WTC11 (cell line): ENCODE data around the gene MACO1. TPM values are rescaled to one million over a fixed set of nuclear protein-coding genes. Genes with fewer than 3 reads are reported as not detected.
A peak's percentile ranks its signal among the peaks of the same experiment; 100 is the strongest.

Experiments
- ATAC-seq: fragments of 200-7000 bp; cut with Tn5 transposase; 2 replicates; pipeline ENCODE4 v1.10.0; 2021; ENCODE audit warnings: mild to moderate bottlenecking, moderate library complexity
- CTCF ChIA-PET: fragments of 300-600 bp; sonication (Branson Sonifier 250); formaldehyde crosslinking; loops from one replicate; lab custom pipeline; 2021; ENCODE audit warnings: antibody characterized with exemption; lab: Charles Lee
- POLR2A ChIA-PET: fragments of 350-600 bp; sonication (Branson Sonifier 250); formaldehyde crosslinking; loops from one replicate; lab custom pipeline; 2021; ENCODE audit warnings: antibody characterized with exemption; lab: Charles Lee
- DNase-seq: peaks from one replicate; pipeline ENCODE4 v3.0.0; 2021; ENCODE audit warnings: low spot score
- H3K27ac Mint-ChIP-seq: 2 replicates; pipeline ENCODE4 v1.8.0; 2021; ENCODE audit warnings: mixed read lengths
- H3K27me3 Mint-ChIP-seq: 2 replicates; pipeline ENCODE4 v1.8.0; 2021; ENCODE audit warnings: low read depth, mild to moderate bottlenecking, moderate library complexity, mixed read lengths
- H3K36me3 Mint-ChIP-seq: 2 replicates; pipeline ENCODE4 v1.8.0; 2021; ENCODE audit warnings: mixed read lengths
- H3K4me1 Mint-ChIP-seq: 2 replicates; pipeline ENCODE4 v1.8.0; 2022; ENCODE audit warnings: mixed read lengths
- H3K4me3 Mint-ChIP-seq: 2 replicates; pipeline ENCODE4 v1.8.0; 2021; ENCODE audit warnings: mild to moderate bottlenecking, moderate library complexity, mixed read lengths
- H3K9me3 Mint-ChIP-seq: 2 replicates; pipeline ENCODE4 v1.8.0; 2021; ENCODE audit warnings: mixed read lengths
- CREM ChIP-seq: sonication (generic); formaldehyde crosslinking; IDR thresholded peaks from 2 replicates; pipeline ENCODE4 v1.8.1; 2022; ENCODE audit warnings: mild to moderate bottlenecking, missing genetic modification reagents, moderate library complexity
- EMX1 ChIP-seq: fragments of 250-450 bp; sonication (Bioruptor Pico); IDR thresholded peaks from 2 replicates; pipeline ENCODE4 v1.8.0; 2021; ENCODE audit warnings: mild to moderate bottlenecking
- FOXP1 ChIP-seq: sonication (generic); formaldehyde crosslinking; IDR thresholded peaks from 2 replicates; pipeline ENCODE4 v1.8.0; 2022; ENCODE audit warnings: missing genetic modification reagents, mild to moderate bottlenecking, moderate library complexity, borderline replicate concordance
- GTF2I ChIP-seq: fragments of 250-450 bp; sonication (Bioruptor Pico); conservative IDR thresholded peaks from 2 replicates; pipeline ENCODE4 v1.4.0; 2021; ENCODE audit warnings: mild to moderate bottlenecking
- NR3C1 ChIP-seq: sonication (generic); formaldehyde crosslinking; conservative IDR thresholded peaks from 2 replicates; pipeline ENCODE4 v1.8.1; 2023; ENCODE audit warnings: low read depth, mild to moderate bottlenecking, missing genetic modification reagents
- PRRX2 ChIP-seq: fragments of 250-450 bp; sonication (Bioruptor Pico); IDR thresholded peaks from 2 replicates; pipeline ENCODE4 v1.8.0; 2021; ENCODE audit warnings: mild to moderate bottlenecking
- RELA ChIP-seq: sonication (generic); formaldehyde crosslinking; IDR thresholded peaks from 2 replicates; pipeline ENCODE4 v1.8.1; 2022; ENCODE audit warnings: missing genetic modification reagents, mild to moderate bottlenecking, borderline replicate concordance
- SMAD3 ChIP-seq: sonication (generic); formaldehyde crosslinking; IDR thresholded peaks from 2 replicates; pipeline ENCODE4 v1.8.0; 2022; ENCODE audit warnings: missing genetic modification reagents, mild to moderate bottlenecking, borderline replicate concordance
- TEAD1 ChIP-seq: sonication (generic); formaldehyde crosslinking; IDR thresholded peaks from 2 replicates; pipeline ENCODE4 v1.8.0; 2022; ENCODE audit warnings: mild to moderate bottlenecking, missing genetic modification reagents
- ZNF232 ChIP-seq: sonication (generic); formaldehyde crosslinking; IDR thresholded peaks from 2 replicates; pipeline ENCODE4 v1.8.0; 2022; ENCODE audit warnings: mild to moderate bottlenecking, missing genetic modification reagents
- ZNF416 ChIP-seq: fragments of 250-450 bp; sonication (Bioruptor Pico); IDR thresholded peaks from 2 replicates; pipeline ENCODE4 v1.9.0; 2021; ENCODE audit warnings: mild to moderate bottlenecking, inconsistent platforms
- total RNA-seq: library from RNA; stranded (reverse); gene quantifications from 3 replicates; pipeline ENCODE4 v1.2.3, GENCODE V29; 2021
- TF ChIP-seq, protein P1 (sequence below): fragments of 250-450 bp; sonication (Bioruptor Pico); IDR thresholded peaks from 2 replicates; pipeline ENCODE4 v1.8.0; 2021; ENCODE audit warnings: mild to moderate bottlenecking
- TF ChIP-seq, protein P2 (sequence below): sonication (generic); formaldehyde crosslinking; IDR thresholded peaks from 2 replicates; pipeline ENCODE4 v1.8.0; 2022; ENCODE audit warnings: mild to moderate bottlenecking, missing genetic modification reagents
- TF ChIP-seq, protein P3 (sequence below): fragments of 250-450 bp; sonication (Bioruptor Pico); IDR thresholded peaks from 2 replicates; pipeline ENCODE4 v1.9.0; 2021; ENCODE audit warnings: mild to moderate bottlenecking
- TF ChIP-seq, protein P4 (sequence below): sonication (generic); formaldehyde crosslinking; IDR thresholded peaks from 2 replicates; pipeline ENCODE4 v1.8.1; 2023; ENCODE audit warnings: mild to moderate bottlenecking, moderate library complexity, missing genetic modification reagents
- TF ChIP-seq, protein P5 (sequence below): sonication (generic); formaldehyde crosslinking; IDR thresholded peaks from 2 replicates; pipeline ENCODE4 v1.8.1; 2022; ENCODE audit warnings: missing genetic modification reagents, borderline replicate concordance
- TF ChIP-seq, protein P6 (sequence below): sonication (generic); formaldehyde crosslinking; IDR thresholded peaks from 2 replicates; pipeline ENCODE4 v1.8.0; 2023; ENCODE audit warnings: missing genetic modification reagents, mild to moderate bottlenecking, borderline replicate concordance
- TF ChIP-seq, protein P7 (sequence below): sonication (generic); formaldehyde crosslinking; IDR thresholded peaks from 2 replicates; pipeline ENCODE4 v1.8.1; 2023; ENCODE audit warnings: mild to moderate bottlenecking, missing genetic modification reagents, moderate library complexity

Gene MACO1
- total RNA-seq, 1 experiment from 2014 or later, result 9.5 TPM

DNA sequence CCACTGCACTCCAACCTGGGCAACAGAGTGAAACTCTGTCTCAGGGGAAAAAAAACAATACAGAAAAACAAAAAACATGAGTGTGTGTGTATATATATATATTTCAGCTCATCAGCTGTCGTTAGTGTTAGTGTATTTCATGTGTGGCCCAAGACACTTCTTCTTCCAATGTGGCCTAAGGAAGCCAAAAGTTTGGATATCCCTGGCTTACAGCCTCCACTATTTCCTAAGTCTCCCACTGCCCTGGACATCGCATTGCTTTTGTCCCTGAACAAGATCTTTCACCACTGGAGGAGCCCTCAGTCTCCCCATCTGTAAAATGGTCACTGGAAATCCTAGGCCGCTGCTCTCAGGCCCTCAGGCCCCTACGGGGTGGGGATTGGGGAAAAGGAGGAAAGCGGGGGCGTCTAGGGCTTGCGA, 112.3 kb downstream of the MACO1 start:
- TF ChIP-seq GTF2I (CRISPR knock-in tag), result peak; percentile 97
- TF ChIP-seq ZNF232 (CRISPR knock-in tag), result no peak

DNA sequence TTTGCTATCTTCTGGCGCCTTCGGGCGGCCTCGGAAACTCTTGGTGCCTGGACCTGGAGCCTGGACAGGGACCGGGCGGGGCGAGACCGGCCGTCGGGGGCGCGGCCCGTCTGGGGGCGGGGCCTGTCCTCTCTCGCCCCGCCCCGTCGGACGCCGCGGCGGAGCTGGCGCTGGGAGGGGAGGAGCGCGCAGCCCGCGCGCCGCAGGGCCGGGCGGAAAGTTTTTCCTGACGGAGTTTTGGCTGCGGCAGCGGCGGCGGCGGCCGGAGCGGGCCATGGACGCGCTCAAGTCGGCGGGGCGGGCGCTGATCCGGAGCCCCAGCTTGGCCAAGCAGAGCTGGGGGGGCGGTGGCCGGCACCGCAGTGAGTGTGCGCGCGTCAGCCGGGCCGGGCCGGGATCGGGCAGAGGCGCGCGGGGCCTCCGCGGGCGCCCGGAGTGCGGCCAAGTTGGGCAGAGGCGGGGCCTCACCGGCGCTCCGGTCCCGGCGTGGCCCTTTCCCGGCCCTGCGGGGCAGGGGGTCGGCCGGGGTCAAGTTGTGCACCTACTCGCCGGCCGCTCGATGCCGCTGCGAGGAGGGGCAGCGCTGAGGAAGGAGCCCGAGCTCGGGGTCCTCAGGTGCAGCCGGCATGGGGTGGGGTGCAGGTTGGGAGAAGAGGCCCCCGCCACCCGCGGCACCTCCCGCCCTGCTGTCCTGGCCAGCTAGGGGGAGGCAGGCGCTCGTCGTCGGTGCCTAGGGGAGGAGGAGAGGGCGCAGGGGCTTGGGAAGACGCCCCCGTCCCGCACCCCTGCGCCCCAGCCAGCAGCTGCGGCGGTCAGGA, 112.9 kb downstream of the MACO1 start, which contains the start of gene LDLRAP1:
TSS of gene LDLRAP1 (plus strand) at position 182 of the 818 bp plus-strand sequence. CDS start at position 275, 93 bp downstream.
- ChIA-PET CTCF (interaction anchor here (0.6 to 2.5 kb wide), 11 partner anchors 23 to 467 kb away, joined by 3 to 16 read pairs (median 4); no protein-coding TSS in a partner anchor), POLR2A (interaction anchor here (0.7 kb wide), 1 partner anchor 310 kb away, joined by 3 read pairs; no protein-coding TSS in a partner anchor)
- Mint-ChIP-seq H3K27ac (no peak within 1 kb of the TSS), H3K4me1 (peaks cover 13% of the 10 kb centered on the region), H3K36me3 (no peaks in the 10 kb centered on the region), H3K27me3 (peaks cover 12% of the 10 kb centered on the region), H3K9me3 (no peaks in the 10 kb centered on the region), H3K4me3 (peak within 1 kb of the TSS; percentile 67)
- DNase-seq (peak; percentile 78), ATAC-seq (peak; percentile 91)
- TF ChIP-seq, protein P1, sequence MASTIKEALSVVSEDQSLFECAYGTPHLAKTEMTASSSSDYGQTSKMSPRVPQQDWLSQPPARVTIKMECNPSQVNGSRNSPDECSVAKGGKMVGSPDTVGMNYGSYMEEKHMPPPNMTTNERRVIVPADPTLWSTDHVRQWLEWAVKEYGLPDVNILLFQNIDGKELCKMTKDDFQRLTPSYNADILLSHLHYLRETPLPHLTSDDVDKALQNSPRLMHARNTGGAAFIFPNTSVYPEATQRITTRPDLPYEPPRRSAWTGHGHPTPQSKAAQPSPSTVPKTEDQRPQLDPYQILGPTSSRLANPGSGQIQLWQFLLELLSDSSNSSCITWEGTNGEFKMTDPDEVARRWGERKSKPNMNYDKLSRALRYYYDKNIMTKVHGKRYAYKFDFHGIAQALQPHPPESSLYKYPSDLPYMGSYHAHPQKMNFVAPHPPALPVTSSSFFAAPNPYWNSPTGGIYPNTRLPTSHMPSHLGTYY (CRISPR knock-in tag), result no peak
- TF ChIP-seq, protein P2, sequence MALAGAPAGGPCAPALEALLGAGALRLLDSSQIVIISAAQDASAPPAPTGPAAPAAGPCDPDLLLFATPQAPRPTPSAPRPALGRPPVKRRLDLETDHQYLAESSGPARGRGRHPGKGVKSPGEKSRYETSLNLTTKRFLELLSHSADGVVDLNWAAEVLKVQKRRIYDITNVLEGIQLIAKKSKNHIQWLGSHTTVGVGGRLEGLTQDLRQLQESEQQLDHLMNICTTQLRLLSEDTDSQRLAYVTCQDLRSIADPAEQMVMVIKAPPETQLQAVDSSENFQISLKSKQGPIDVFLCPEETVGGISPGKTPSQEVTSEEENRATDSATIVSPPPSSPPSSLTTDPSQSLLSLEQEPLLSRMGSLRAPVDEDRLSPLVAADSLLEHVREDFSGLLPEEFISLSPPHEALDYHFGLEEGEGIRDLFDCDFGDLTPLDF (CRISPR knock-in tag), result no peak
- TF ChIP-seq PRRX2 (CRISPR knock-in tag), result no peak
- TF ChIP-seq, protein P3, sequence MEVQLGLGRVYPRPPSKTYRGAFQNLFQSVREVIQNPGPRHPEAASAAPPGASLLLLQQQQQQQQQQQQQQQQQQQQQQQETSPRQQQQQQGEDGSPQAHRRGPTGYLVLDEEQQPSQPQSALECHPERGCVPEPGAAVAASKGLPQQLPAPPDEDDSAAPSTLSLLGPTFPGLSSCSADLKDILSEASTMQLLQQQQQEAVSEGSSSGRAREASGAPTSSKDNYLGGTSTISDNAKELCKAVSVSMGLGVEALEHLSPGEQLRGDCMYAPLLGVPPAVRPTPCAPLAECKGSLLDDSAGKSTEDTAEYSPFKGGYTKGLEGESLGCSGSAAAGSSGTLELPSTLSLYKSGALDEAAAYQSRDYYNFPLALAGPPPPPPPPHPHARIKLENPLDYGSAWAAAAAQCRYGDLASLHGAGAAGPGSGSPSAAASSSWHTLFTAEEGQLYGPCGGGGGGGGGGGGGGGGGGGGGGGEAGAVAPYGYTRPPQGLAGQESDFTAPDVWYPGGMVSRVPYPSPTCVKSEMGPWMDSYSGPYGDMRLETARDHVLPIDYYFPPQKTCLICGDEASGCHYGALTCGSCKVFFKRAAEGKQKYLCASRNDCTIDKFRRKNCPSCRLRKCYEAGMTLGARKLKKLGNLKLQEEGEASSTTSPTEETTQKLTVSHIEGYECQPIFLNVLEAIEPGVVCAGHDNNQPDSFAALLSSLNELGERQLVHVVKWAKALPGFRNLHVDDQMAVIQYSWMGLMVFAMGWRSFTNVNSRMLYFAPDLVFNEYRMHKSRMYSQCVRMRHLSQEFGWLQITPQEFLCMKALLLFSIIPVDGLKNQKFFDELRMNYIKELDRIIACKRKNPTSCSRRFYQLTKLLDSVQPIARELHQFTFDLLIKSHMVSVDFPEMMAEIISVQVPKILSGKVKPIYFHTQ (CRISPR knock-in tag), result no peak
- no peak for TF ChIP-seq ZNF416 (CRISPR knock-in tag)
- TF ChIP-seq FOXP1 (CRISPR knock-in tag), result no peak; the same call in none of the 2 replicates
- TF ChIP-seq, protein P4, sequence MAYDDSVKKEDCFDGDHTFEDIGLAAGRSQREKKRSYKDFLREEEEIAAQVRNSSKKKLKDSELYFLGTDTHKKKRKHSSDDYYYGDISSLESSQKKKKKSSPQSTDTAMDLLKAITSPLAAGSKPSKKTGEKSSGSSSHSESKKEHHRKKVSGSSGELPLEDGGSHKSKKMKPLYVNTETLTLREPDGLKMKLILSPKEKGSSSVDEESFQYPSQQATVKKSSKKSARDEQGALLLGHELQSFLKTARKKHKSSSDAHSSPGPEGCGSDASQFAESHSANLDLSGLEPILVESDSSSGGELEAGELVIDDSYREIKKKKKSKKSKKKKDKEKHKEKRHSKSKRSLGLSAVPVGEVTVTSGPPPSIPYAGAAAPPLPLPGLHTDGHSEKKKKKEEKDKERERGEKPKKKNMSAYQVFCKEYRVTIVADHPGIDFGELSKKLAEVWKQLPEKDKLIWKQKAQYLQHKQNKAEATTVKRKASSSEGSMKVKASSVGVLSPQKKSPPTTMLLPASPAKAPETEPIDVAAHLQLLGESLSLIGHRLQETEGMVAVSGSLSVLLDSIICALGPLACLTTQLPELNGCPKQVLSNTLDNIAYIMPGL (CRISPR knock-in tag), result peak; percentile 28; the same call in 1 of the 2 replicates
- no peak for TF ChIP-seq RELA
- TF ChIP-seq EMX1, result no peak
- no peak for TF ChIP-seq TEAD1 (CRISPR knock-in tag)
- TF ChIP-seq, protein P5, sequence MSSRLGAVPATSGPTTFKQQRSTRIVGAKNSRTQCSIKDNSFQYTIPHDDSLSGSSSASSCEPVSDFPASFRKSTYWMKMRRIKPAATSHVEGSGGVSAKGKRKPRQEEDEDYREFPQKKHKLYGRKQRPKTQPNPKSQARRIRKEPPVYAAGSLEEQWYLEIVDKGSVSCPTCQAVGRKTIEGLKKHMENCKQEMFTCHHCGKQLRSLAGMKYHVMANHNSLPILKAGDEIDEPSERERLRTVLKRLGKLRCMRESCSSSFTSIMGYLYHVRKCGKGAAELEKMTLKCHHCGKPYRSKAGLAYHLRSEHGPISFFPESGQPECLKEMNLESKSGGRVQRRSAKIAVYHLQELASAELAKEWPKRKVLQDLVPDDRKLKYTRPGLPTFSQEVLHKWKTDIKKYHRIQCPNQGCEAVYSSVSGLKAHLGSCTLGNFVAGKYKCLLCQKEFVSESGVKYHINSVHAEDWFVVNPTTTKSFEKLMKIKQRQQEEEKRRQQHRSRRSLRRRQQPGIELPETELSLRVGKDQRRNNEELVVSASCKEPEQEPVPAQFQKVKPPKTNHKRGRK (CRISPR knock-in tag), result no peak
- 0 out of 2 replicates have a peak, but pooled peaks have one; percentile 41 for TF ChIP-seq CREM (CRISPR knock-in tag)
- TF ChIP-seq, protein P6, sequence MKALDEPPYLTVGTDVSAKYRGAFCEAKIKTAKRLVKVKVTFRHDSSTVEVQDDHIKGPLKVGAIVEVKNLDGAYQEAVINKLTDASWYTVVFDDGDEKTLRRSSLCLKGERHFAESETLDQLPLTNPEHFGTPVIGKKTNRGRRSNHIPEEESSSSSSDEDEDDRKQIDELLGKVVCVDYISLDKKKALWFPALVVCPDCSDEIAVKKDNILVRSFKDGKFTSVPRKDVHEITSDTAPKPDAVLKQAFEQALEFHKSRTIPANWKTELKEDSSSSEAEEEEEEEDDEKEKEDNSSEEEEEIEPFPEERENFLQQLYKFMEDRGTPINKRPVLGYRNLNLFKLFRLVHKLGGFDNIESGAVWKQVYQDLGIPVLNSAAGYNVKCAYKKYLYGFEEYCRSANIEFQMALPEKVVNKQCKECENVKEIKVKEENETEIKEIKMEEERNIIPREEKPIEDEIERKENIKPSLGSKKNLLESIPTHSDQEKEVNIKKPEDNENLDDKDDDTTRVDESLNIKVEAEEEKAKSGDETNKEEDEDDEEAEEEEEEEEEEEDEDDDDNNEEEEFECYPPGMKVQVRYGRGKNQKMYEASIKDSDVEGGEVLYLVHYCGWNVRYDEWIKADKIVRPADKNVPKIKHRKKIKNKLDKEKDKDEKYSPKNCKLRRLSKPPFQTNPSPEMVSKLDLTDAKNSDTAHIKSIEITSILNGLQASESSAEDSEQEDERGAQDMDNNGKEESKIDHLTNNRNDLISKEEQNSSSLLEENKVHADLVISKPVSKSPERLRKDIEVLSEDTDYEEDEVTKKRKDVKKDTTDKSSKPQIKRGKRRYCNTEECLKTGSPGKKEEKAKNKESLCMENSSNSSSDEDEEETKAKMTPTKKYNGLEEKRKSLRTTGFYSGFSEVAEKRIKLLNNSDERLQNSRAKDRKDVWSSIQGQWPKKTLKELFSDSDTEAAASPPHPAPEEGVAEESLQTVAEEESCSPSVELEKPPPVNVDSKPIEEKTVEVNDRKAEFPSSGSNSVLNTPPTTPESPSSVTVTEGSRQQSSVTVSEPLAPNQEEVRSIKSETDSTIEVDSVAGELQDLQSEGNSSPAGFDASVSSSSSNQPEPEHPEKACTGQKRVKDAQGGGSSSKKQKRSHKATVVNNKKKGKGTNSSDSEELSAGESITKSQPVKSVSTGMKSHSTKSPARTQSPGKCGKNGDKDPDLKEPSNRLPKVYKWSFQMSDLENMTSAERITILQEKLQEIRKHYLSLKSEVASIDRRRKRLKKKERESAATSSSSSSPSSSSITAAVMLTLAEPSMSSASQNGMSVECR (CRISPR knock-in tag), result peak; percentile 52; the same call in 1 of the 2 replicates
- TF ChIP-seq, protein P7, sequence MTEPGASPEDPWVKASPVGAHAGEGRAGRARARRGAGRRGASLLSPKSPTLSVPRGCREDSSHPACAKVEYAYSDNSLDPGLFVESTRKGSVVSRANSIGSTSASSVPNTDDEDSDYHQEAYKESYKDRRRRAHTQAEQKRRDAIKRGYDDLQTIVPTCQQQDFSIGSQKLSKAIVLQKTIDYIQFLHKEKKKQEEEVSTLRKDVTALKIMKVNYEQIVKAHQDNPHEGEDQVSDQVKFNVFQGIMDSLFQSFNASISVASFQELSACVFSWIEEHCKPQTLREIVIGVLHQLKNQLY, result no peak
- TF ChIP-seq NR3C1 (CRISPR knock-in tag), result no peak
- 0 out of 2 replicates have a peak, but pooled peaks have one; percentile 42 for TF ChIP-seq SMAD3

More for the DNA sequence above, 112.3 kb downstream of the MACO1 start:
- no peaks in the 10 kb centered on the region for H3K9me3 Mint-ChIP-seq
- POLR2A ChIA-PET, result no interaction called here
- no peaks in the 10 kb centered on the region for H3K36me3 Mint-ChIP-seq
- H3K27ac Mint-ChIP-seq, result no peak overlapping the region
- CTCF ChIA-PET, result interaction anchor here (1.0 to 2.5 kb wide), 7 partner anchors 22 to 467 kb away, joined by 3 to 16 read pairs (median 5); no protein-coding TSS in a partner anchor
- H3K27me3 Mint-ChIP-seq, result peaks cover 12% of the 10 kb centered on the region
- H3K4me3 Mint-ChIP-seq, result peak overlapping the region; percentile 56
- peaks cover 13% of the 10 kb centered on the region for H3K4me1 Mint-ChIP-seq
- DNase-seq, result no peak
- ATAC-seq, result no peak
